NCI-H1417 (cell line): Measurements from ENCODE around the gene RNF207.

ENCODE experiments used
- DNase-seq, 3 experiments: peaks; one replicate each; lab custom pipeline; 2025; lab: John Stamatoyannopoulos, UW

Gene RNF207

DNA sequence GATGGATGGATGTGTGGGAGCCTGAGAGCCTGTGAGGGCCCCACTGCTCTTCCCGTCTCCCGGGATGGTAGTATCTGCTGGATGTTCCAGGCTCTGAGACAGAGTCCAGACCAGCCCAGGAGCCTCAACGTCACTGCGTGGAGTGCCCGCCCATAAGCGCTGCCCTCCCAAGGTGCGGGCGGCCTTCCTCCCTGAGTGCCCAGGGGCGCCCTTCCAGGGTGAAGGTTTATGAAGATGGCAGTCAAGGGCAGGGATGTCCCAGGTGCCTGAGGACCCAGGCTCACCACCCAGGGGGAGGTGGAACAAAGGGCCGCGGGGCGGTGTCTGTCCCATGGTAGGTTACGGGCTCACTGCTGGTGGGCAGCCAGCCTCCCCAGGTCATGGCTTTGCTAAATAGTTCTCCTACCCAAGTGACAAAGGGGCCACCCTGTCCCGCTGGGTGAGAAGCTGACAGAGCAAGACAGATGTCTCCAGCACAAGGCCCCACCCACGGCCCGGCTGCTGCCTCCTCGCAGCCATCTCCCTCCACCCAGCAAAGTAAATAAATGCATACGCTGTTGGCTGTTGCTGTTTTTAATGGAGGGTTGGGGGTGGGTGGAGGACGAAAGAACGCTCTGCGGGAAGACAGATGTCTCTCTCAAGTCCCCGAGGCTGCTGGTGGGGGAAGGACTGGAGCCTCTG, 63.9 kb downstream of the RNF207 start:
- peak; percentile 75 to 90 (median 82) for DNase-seq

DNA sequence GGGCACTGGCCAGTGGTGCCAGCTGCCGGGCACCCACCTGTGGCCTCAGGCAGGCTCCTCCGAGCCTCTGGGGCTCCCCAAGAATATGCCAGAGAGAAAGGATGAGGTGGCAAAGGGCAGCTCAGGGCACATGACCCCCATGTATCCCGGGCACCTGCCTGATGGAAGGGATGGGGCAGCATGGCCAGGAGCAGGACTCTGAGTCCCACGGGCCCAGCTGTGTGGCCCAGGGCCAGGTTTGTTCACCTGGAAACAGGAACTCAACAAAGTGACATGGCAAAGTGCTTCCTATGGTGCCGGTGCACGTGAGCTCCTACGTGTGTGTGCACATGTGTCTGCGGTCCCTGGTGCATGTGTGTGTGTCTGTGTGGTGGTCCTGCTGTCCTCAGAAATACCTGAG, 64.5 kb downstream of the RNF207 start:
- peak in 2 of 3 experiments; percentile 71 to 76 for DNase-seq
